Activated naive CD8-positive, alpha-beta T cell treated with anti-CD3 and anti-CD28 coated beads, Interleukin-2, amount 50 U/mL, for 16 hours (primary cell): ENCODE results near the gene PCDHB13.

Experiments used
- DNase-seq: peaks from one replicate; pipeline ENCODE4 v3.0.0-alpha.2; 2020; ENCODE audit warnings: low read depth, low spot score

The PCDHB13 gene

DNA sequence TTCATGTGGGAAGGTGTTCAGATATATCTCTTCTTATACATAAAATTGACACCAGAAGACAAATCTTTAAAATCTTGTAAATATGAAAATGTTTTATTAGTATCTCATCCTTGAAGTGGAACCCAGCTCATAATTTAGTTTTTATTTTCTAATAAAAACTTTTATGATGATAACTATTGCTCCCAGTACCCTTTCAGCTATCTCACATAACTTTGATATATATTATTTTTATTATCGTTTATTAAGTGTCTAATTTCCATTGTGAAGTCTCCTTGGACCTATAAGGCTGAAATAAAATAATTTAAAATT, 47.5 kb downstream of the PCDHB13 start:
- DNase-seq = no peak
